HEK293 (cell line): ENCODE measurements around the gene CACNA1H.
A peak's percentile ranks its signal among the peaks of the same experiment; 100 is the strongest.

Experiments used
- CTCF ChIA-PET: fragments of 350-600 bp; formaldehyde crosslinking; extraction: SDS; loops from one replicate; lab custom pipeline; 2021; ENCODE audit warnings: antibody characterized with exemption; lab: Yijun Ruan, JAX
- POLR2A ChIA-PET: fragments of 300-600 bp; formaldehyde crosslinking; extraction: SDS; loops from one replicate; lab custom pipeline; 2020; ENCODE audit warnings: antibody characterized with exemption, inconsistent platforms; lab: Yijun Ruan, JAX
- H3K27ac ChIP-seq: fragments of 200-500 bp; sonication (Bioruptor generic); 2 replicates; pipeline ENCODE4 v1.5.1; 2014; ENCODE audit warnings: low read depth, low read length, control low read depth, inconsistent platforms; ENCODE audit errors: extremely low read depth
- H3K36me3 ChIP-seq, 2 experiments: fragments of 200-500 bp in 1 of 2; sonication (Bioruptor generic) in 1 of 2; 1 replicate in 1 of 2; 2 replicates in 1 of 2; pipeline ENCODE4 v1.5.1; 2014 to 2017; ENCODE audit warnings: inconsistent platforms in 2 of 2, low read length in 2 of 2; ENCODE audit not compliant: control insufficient read depth in 2 of 2, insufficient read depth in 1 of 2
- H3K4me1 ChIP-seq: fragments of 200-500 bp; sonication (Bioruptor generic); 2 replicates; pipeline ENCODE4 v1.5.1; 2014; ENCODE audit warnings: mild to moderate bottlenecking, low read length, inconsistent platforms; ENCODE audit not compliant: control insufficient read depth, insufficient read depth
- H3K4me3 ChIP-seq: 2 replicates; pipeline ENCODE4 v1.5.1; 2011; ENCODE audit warnings: low read depth, mild to moderate bottlenecking, control low read depth, low read length, moderate library complexity
- H3K9me3 ChIP-seq: fragments of 200-500 bp; sonication (Bioruptor generic); 2 replicates; pipeline ENCODE4 v1.5.1; 2014; ENCODE audit warnings: low read depth, low read length, inconsistent platforms; ENCODE audit not compliant: control insufficient read depth, insufficient read depth
- HIC1 ChIP-seq: fragments of 450-650 bp; formaldehyde crosslinking; IDR thresholded peaks from 2 replicates; pipeline ENCODE4 v1.5.1; 2016; ENCODE audit warnings: missing biosample characterization, missing genetic modification characterization
- HOXC10 ChIP-seq: sonication (generic); formaldehyde crosslinking; IDR thresholded peaks from 2 replicates; pipeline ENCODE4 v1.8.1; 2023; ENCODE audit warnings: mild to moderate bottlenecking, missing genetic modification reagents
- KLF1 ChIP-seq: fragments of 450-650 bp; formaldehyde crosslinking; IDR thresholded peaks from 2 replicates; pipeline ENCODE4 v1.5.1; 2016; ENCODE audit warnings: missing biosample characterization, missing genetic modification characterization
- KLF7 ChIP-seq: fragments of 450-650 bp; formaldehyde crosslinking; IDR thresholded peaks from 2 replicates; pipeline ENCODE4 v1.5.1; 2016; ENCODE audit warnings: missing biosample characterization, missing genetic modification characterization, borderline replicate concordance
- KLF8 ChIP-seq: fragments of 450-650 bp; formaldehyde crosslinking; IDR thresholded peaks from 2 replicates; pipeline ENCODE4 v1.5.1; 2016; ENCODE audit warnings: missing biosample characterization, missing genetic modification characterization
- PBX3 ChIP-seq: sonication (generic); formaldehyde crosslinking; IDR thresholded peaks from 2 replicates; pipeline ENCODE4 v1.8.1; 2022; ENCODE audit warnings: mild to moderate bottlenecking, moderate library complexity, missing genetic modification reagents
- TRIM28 ChIP-seq: IDR thresholded peaks from 2 replicates; pipeline ENCODE4 v1.6.1; 2011; ENCODE audit warnings: low read length, control low read depth, borderline replicate concordance
- ZFP3 ChIP-seq: fragments of 450-650 bp; formaldehyde crosslinking; IDR thresholded peaks from 2 replicates; pipeline ENCODE4 v1.5.1; 2016; ENCODE audit warnings: low read depth, missing biosample characterization, missing genetic modification characterization
- ZNF138 ChIP-seq: fragments of 450-650 bp; formaldehyde crosslinking; IDR thresholded peaks from 2 replicates; pipeline ENCODE4 v1.5.1; 2016; ENCODE audit warnings: missing biosample characterization, missing genetic modification characterization, borderline replicate concordance
- ZNF211 ChIP-seq: fragments of 450-650 bp; formaldehyde crosslinking; IDR thresholded peaks from 2 replicates; pipeline ENCODE4 v1.5.1; 2016; ENCODE audit warnings: low read depth, missing biosample characterization, missing genetic modification characterization
- ZNF501 ChIP-seq: fragments of 450-650 bp; formaldehyde crosslinking; IDR thresholded peaks from 2 replicates; pipeline ENCODE4 v1.5.1; 2016; ENCODE audit warnings: missing biosample characterization, missing genetic modification characterization
- ZNF544 ChIP-seq: fragments of 450-650 bp; formaldehyde crosslinking; IDR thresholded peaks from 2 replicates; pipeline ENCODE4 v1.5.0; 2017; ENCODE audit warnings: missing biosample characterization, missing genetic modification characterization
- ZNF549 ChIP-seq: fragments of 450-650 bp; IDR thresholded peaks from 2 replicates; pipeline ENCODE4 v1.5.1; 2018; ENCODE audit warnings: missing biosample characterization, missing genetic modification characterization, mild to moderate bottlenecking, inconsistent platforms, moderate library complexity
- ZNF677 ChIP-seq: fragments of 450-650 bp; IDR thresholded peaks from 2 replicates; pipeline ENCODE4 v1.5.0; 2018; ENCODE audit warnings: missing biosample characterization, mild to moderate bottlenecking, missing genetic modification characterization, moderate library complexity
- ZNF701 ChIP-seq: fragments of 450-650 bp; formaldehyde crosslinking; IDR thresholded peaks from 2 replicates; pipeline ENCODE4 v1.5.1; 2016; ENCODE audit warnings: missing biosample characterization, missing genetic modification characterization
- ZNF776 ChIP-seq: fragments of 450-650 bp; formaldehyde crosslinking; IDR thresholded peaks from 2 replicates; pipeline ENCODE4 v1.5.0; 2017; ENCODE audit warnings: missing biosample characterization, missing genetic modification characterization, borderline replicate concordance
- ZSCAN30 ChIP-seq: fragments of 450-650 bp; IDR thresholded peaks from 2 replicates; pipeline ENCODE4 v1.5.1; 2018; ENCODE audit warnings: missing biosample characterization, mild to moderate bottlenecking, missing genetic modification characterization, moderate library complexity
- ZXDB ChIP-seq: fragments of 450-650 bp; formaldehyde crosslinking; IDR thresholded peaks from 2 replicates; pipeline ENCODE4 v1.5.1; 2016; ENCODE audit warnings: missing biosample characterization, missing genetic modification characterization
- TF ChIP-seq, protein P1 (sequence below): fragments of 450-650 bp; formaldehyde crosslinking; IDR thresholded peaks from 2 replicates; pipeline ENCODE4 v1.5.1; 2016; ENCODE audit warnings: missing biosample characterization, missing genetic modification characterization

Gene CACNA1H

GRCh38 chr16:1211451-1212268, 58.8 kb downstream of the CACNA1H start:
- no peak overlapping the region for H3K4me3 ChIP-seq
- CTCF ChIA-PET, result no interaction called here
- H3K36me3 ChIP-seq, result peaks cover 0 to 11% of the 10 kb centered on the region in 2 experiments; a peak in 1 of 3 replicates
- no peaks in the 10 kb centered on the region for H3K4me1 ChIP-seq
- POLR2A ChIA-PET, result no interaction called here
- H3K9me3 ChIP-seq, result no peaks in the 10 kb centered on the region
- peak; percentile 71 for TF ChIP-seq KLF1 (tag by site-specific recombination)
- peak; percentile 54; the same call in 1 of the 2 replicates for TF ChIP-seq KLF8 (tag by site-specific recombination)
- no peak for TF ChIP-seq ZNF549 (tag by site-specific recombination)
- no peak overlapping the region for H3K27ac ChIP-seq

DNA sequence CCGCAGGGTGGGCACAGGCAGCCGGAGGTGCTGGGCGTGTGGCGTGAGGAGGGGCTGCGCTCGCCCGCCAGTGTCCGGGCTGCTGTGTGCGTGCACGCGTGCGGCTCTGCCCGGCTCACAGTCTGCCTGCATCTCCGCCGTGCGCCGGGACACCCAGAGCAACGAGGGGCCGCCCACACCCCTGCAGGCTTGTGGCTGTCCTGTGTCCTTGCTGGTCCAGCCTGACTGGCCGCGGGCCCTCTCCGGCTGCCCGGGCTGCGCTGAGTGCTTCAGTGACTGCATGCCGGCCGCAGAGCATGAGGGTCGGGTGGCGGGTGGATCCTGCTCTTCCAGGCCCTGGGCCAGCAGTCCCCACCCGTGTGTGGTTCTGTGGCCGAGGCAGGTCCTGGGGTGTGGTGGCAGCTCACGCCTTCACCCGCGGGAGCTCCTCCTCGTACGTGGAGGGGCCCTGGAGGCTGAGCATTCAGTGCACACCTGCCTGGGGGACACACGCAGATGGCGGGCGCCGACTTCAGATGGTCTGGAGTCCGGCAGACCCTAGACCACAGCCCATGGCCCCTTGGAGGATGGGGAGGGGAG, 59.8 kb downstream of the CACNA1H start:
- CTCF ChIA-PET, result no interaction called here
- Histone ChIP-seq H3K36me3 (peaks cover 0 to 20% of the 10 kb centered on the region in 2 experiments; a peak in 1 of 3 replicates), H3K9me3 (no peaks in the 10 kb centered on the region), H3K4me1 (no peaks in the 10 kb centered on the region), H3K4me3 (no peak overlapping the region), H3K27ac (no peak overlapping the region)
- POLR2A ChIA-PET, result no interaction called here
- TF ChIP-seq PBX3 (CRISPR knock-in tag) (no peak), KLF1 (tag by site-specific recombination) (peak; percentile 98)

DNA sequence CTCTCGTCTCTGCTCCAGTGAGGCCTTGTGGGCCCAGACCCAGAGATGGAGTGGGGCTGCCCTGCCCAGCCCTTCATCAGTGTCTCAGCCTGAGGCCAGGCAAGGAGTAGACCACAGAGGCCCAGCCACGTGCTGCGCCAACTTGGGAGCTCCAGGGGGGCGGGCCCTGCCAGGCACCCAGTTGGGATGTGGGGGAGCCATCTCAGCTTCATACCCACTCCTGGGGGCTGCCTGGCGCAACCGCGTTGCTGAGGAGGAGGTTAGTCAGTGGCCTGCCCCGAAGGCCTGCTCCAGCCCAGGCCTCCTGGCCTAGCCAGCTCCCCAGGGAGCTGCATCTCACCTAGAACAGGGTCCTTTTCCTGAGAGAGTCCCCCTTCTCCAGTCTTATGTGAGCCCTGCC, 60.3 kb downstream of the CACNA1H start:
- TF ChIP-seq ZNF544, result no peak
- TF ChIP-seq ZXDB (tag by site-specific recombination), result no peak
- no peak for TF ChIP-seq ZNF501 (tag by site-specific recombination)
- TF ChIP-seq TRIM28, result no peak
- TF ChIP-seq KLF7, result no peak
- TF ChIP-seq ZSCAN30 (tag by site-specific recombination), result no peak
- TF ChIP-seq ZFP3 (tag by site-specific recombination), result no peak
- no peak for TF ChIP-seq ZNF677 (tag by site-specific recombination)
- TF ChIP-seq, protein P1, sequence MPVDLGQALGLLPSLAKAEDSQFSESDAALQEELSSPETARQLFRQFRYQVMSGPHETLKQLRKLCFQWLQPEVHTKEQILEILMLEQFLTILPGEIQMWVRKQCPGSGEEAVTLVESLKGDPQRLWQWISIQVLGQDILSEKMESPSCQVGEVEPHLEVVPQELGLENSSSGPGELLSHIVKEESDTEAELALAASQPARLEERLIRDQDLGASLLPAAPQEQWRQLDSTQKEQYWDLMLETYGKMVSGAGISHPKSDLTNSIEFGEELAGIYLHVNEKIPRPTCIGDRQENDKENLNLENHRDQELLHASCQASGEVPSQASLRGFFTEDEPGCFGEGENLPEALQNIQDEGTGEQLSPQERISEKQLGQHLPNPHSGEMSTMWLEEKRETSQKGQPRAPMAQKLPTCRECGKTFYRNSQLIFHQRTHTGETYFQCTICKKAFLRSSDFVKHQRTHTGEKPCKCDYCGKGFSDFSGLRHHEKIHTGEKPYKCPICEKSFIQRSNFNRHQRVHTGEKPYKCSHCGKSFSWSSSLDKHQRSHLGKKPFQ, result no peak
- no peak for TF ChIP-seq ZNF211 (tag by site-specific recombination)
- no peak for TF ChIP-seq ZNF701 (tag by site-specific recombination)
- TF ChIP-seq HOXC10 (CRISPR knock-in tag), result no peak
- TF ChIP-seq ZNF138 (tag by site-specific recombination), result no peak
- TF ChIP-seq HIC1, result no peak
- no peak for TF ChIP-seq ZNF776 (tag by site-specific recombination)
- TF ChIP-seq, all 188 proteins: peak for 0
- peaks cover 0 to 24% of the 10 kb centered on the region in 2 experiments; a peak in 1 of 3 replicates for H3K36me3 ChIP-seq
- H3K9me3 ChIP-seq, result no peaks in the 10 kb centered on the region
- H3K4me3 ChIP-seq, result no peak overlapping the region
- POLR2A ChIA-PET, result no interaction called here
- CTCF ChIA-PET, result no interaction called here
- no peak overlapping the region for H3K27ac ChIP-seq
- no peaks in the 10 kb centered on the region for H3K4me1 ChIP-seq
